A549 (cell line): Measurements from ENCODE around the gene OR4D11. TPM values are rescaled to one million over a fixed set of nuclear protein-coding genes. Genes with fewer than 3 reads are reported as not detected.

Experiments used
- ATAC-seq, 2 experiments: fragments of 200-7000 bp in 1 of 2; fragments of >200 bp in 1 of 2; cut with Nextera tagmentation in 1 of 2; cut with Tn5 transposase in 1 of 2; 3 replicates each; pipeline versions ENCODE4 v1.8.0 to v1.9.1; 2018 to 2020; ENCODE audit warnings: mild to moderate bottlenecking in 1 of 2, moderate library complexity in 1 of 2
- CTCF ChIA-PET: fragments of 300-600 bp; sonication (Branson Sonifier 250); formaldehyde crosslinking; extraction: SDS; loops from one replicate; lab custom pipeline; 2021; ENCODE audit warnings: antibody characterized with exemption, inconsistent platforms; lab: Yijun Ruan, JAX
- POLR2A ChIA-PET: fragments of 350-600 bp; formaldehyde crosslinking; extraction: SDS; loops from one replicate; lab custom pipeline; 2021; ENCODE audit warnings: antibody characterized with exemption, inconsistent platforms; lab: Yijun Ruan, JAX
- DNase-seq, 2 experiments: peaks; one replicate each; pipeline versions ENCODE4 v3.0.0 to v3.0.0-alpha.2; 2011 to 2016; ENCODE audit warnings: low read depth in 1 of 2, low spot score in 1 of 2
- FAIRE-seq: peaks from 2 replicates; lab custom pipeline; 2011; peaks lifted over from hg19 to GRCh38; lab: Jason Lieb, UNC
- H3K27ac ChIP-seq, 2 experiments: fragments of >200 bp; sonication (Bioruptor Twin); formaldehyde crosslinking; 3 replicates each; pipeline ENCODE4 v1.5.1; 2016 to 2017
- H3K4me1 ChIP-seq: fragments of >200 bp; sonication (Bioruptor Twin); formaldehyde crosslinking; 3 replicates; pipeline ENCODE4 v1.6.1; 2016
- H3K4me2 ChIP-seq: fragments of >200 bp; sonication (Bioruptor Twin); formaldehyde crosslinking; 3 replicates; pipeline ENCODE4 v1.6.1; 2016
- H3K4me3 ChIP-seq: fragments of >200 bp; sonication (Bioruptor Twin); formaldehyde crosslinking; 3 replicates; pipeline ENCODE4 v1.5.1; 2016
- H3K9me3 ChIP-seq: fragments of >200 bp; sonication (Bioruptor Twin); formaldehyde crosslinking; 3 replicates; pipeline ENCODE4 v1.6.1; 2016
- CBX2 ChIP-seq: fragments of 200-600 bp; sonication (generic); IDR thresholded peaks from 2 replicates; pipeline ENCODE4 v1.6.1; 2016; ENCODE audit warnings: low read depth, mild to moderate bottlenecking, borderline replicate concordance
- CBX8 ChIP-seq: fragments of 200-600 bp; sonication (generic); IDR thresholded peaks from 2 replicates; pipeline ENCODE4 v1.6.1; 2016
- EHMT2 ChIP-seq: fragments of 200-600 bp; sonication (generic); IDR thresholded peaks from 2 replicates; pipeline ENCODE4 v1.6.1; 2016; ENCODE audit warnings: antibody characterized with exemption, low read depth, mild to moderate bottlenecking, moderate library complexity
- ESRRA ChIP-seq: fragments of 150-350 bp; IDR thresholded peaks from 2 replicates; pipeline ENCODE4 v1.6.1; 2014; ENCODE audit warnings: mild to moderate bottlenecking, low read length, borderline replicate concordance
- FOSB ChIP-seq: fragments of 250-450 bp; sonication (Bioruptor Pico); IDR thresholded peaks from 2 replicates; pipeline ENCODE4 v1.5.0; 2020; ENCODE audit warnings: mild to moderate bottlenecking, moderate library complexity
- GATA3 ChIP-seq: IDR thresholded peaks from 2 replicates; pipeline ENCODE4 v1.6.1; 2012; ENCODE audit warnings: borderline replicate concordance
- HDAC2 ChIP-seq: fragments of 200-600 bp; sonication (generic); IDR thresholded peaks from 2 replicates; pipeline ENCODE4 v1.6.1; 2016
- HOXB13 ChIP-seq: fragments of 250-450 bp; sonication (Bioruptor Pico); IDR thresholded peaks from 2 replicates; pipeline ENCODE4 v1.5.0; 2020; ENCODE audit warnings: low read depth, mild to moderate bottlenecking, moderate library complexity
- JUN ChIP-seq, 2 experiments: fragments of >200 bp; sonication (Bioruptor Twin); formaldehyde crosslinking; IDR thresholded peaks; 2 replicates in 1 of 2; 3 replicates in 1 of 2; pipeline ENCODE4 v1.6.1; 2016 to 2017
- NFE2L2 ChIP-seq: fragments of 150-350 bp; conservative IDR thresholded peaks from 2 replicates; pipeline ENCODE4 v1.6.1; 2014; ENCODE audit warnings: low read length
- NR3C1 ChIP-seq: fragments of >200 bp; sonication (Bioruptor Twin); formaldehyde crosslinking; IDR thresholded peaks from 3 replicates; pipeline ENCODE4 v1.6.1; 2017
- POLR2A ChIP-seq: IDR thresholded peaks from 2 replicates; pipeline ENCODE4 v1.6.1; 2012; ENCODE audit warnings: mild to moderate bottlenecking, low read length
- RAD21 ChIP-seq, 2 experiments: fragments of >200 bp in 1 of 2; sonication (Bioruptor Twin) in 1 of 2; formaldehyde crosslinking in 1 of 2; IDR thresholded peaks in 1 of 2; conservative IDR thresholded peaks in 1 of 2; 2 replicates in 1 of 2; 3 replicates in 1 of 2; pipeline ENCODE4 v1.6.1; 2012 to 2018; ENCODE audit warnings: inconsistent platforms in 1 of 2
- RARB ChIP-seq: fragments of 250-450 bp; sonication (Bioruptor Pico); IDR thresholded peaks from 2 replicates; pipeline ENCODE4 v1.8.0; 2021; ENCODE audit warnings: mild to moderate bottlenecking, moderate library complexity
- RNF2 ChIP-seq: fragments of 200-600 bp; sonication (generic); IDR thresholded peaks from 2 replicates; pipeline ENCODE4 v1.6.1; 2016; ENCODE audit warnings: low read depth, mild to moderate bottlenecking, antibody characterized with exemption, moderate library complexity, borderline replicate concordance
- SREBF2 ChIP-seq: fragments of 450-650 bp; IDR thresholded peaks from 2 replicates; pipeline ENCODE4 v1.6.1; 2014; ENCODE audit warnings: mild to moderate bottlenecking, moderate library complexity
- TFCP2L1 ChIP-seq: fragments of 250-450 bp; sonication (Bioruptor Pico); IDR thresholded peaks from 2 replicates; pipeline ENCODE4 v1.5.0; 2021; ENCODE audit warnings: mild to moderate bottlenecking
- ZC3H11A ChIP-seq: fragments of 450-650 bp; IDR thresholded peaks from 2 replicates; pipeline ENCODE4 v1.6.1; 2014; ENCODE audit warnings: antibody characterized with exemption, mild to moderate bottlenecking
- ZSCAN20 ChIP-seq: fragments of 250-450 bp; sonication (Bioruptor Pico); IDR thresholded peaks from 2 replicates; pipeline ENCODE4 v1.8.0; 2022; ENCODE audit warnings: mild to moderate bottlenecking, moderate library complexity
- WGBS: methylation state at CpG from one replicate; pipeline ENCODE4 v1.1.6; 2017; ENCODE audit errors: missing lambda C conversion rate; 5-methylcytosine and 5-hydroxymethylcytosine counted together
- polyA plus RNA-seq, 4 experiments: library from polyadenylated mRNA; depleted of rRNA in 3 of 4; stranded (reverse); fragments of >200 nt; fragmentation: RNase III in 1 of 4; extraction: RNeasy Plus Mini Kit Qiagen cat#74134 plus additional on column Dnase treatment in 1 of 4; gene quantifications; 2 replicates in 3 of 4; 3 replicates in 1 of 4; pipeline ENCODE4 v1.2.3, GENCODE V29; 2011 to 2017
- TF ChIP-seq, protein P1 (sequence below): IDR thresholded peaks from 2 replicates; pipeline ENCODE4 v1.6.1; 2012; ENCODE audit warnings: low read depth, borderline replicate concordance
- TF ChIP-seq, protein P2 (sequence below): fragments of >200 bp; sonication (Bioruptor Twin); formaldehyde crosslinking; IDR thresholded peaks from 3 replicates; pipeline ENCODE4 v1.5.1; 2016
- TF ChIP-seq, protein P3 (sequence below): fragments of 450-650 bp; IDR thresholded peaks from 2 replicates; pipeline ENCODE4 v1.6.1; 2014; ENCODE audit warnings: antibody characterized with exemption
- TF ChIP-seq, protein P4 (sequence below): fragments of >200 bp; sonication (Bioruptor Twin); formaldehyde crosslinking; IDR thresholded peaks from 3 replicates; pipeline ENCODE4 v1.6.1; 2016
- TF ChIP-seq, protein P5 (sequence below): fragments of 200-600 bp; sonication (generic); IDR thresholded peaks from 2 replicates; pipeline ENCODE4 v1.6.1; 2016; ENCODE audit warnings: antibody characterized with exemption, mild to moderate bottlenecking, moderate library complexity

The OR4D11 gene
- polyA plus RNA-seq, 2 of the 4 experiments (the other 2 are of a cell fraction) = not detected

DNA sequence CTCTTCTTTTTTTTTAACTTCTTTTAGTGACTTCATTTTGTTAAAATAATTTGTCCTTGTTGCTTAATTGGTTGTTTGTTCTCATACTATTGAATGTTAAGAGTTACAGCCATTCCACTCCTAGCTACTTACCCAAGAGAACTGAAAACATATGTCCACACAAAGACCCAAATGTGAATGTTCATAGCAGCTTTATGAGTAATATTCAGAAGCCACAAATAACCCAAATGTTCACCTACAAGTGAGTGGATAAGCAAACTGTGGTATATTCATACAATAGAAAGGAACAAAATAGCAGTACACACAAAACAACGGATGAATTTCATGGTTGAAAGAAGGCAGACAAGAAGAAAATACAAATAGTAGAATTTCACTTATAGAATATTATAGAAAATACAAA is 1.4 kb upstream of the OR4D11 start (continued):
- no peak for TF ChIP-seq RARB (CRISPR knock-in tag)
- TF ChIP-seq NFE2L2 = no peak
- TF ChIP-seq SREBF2 = no peak
- TF ChIP-seq JUN (IDR thresholded peaks at IDR 0.05) = no peak
- no peak for TF ChIP-seq CBX8
- no peak for TF ChIP-seq ESRRA

DNA sequence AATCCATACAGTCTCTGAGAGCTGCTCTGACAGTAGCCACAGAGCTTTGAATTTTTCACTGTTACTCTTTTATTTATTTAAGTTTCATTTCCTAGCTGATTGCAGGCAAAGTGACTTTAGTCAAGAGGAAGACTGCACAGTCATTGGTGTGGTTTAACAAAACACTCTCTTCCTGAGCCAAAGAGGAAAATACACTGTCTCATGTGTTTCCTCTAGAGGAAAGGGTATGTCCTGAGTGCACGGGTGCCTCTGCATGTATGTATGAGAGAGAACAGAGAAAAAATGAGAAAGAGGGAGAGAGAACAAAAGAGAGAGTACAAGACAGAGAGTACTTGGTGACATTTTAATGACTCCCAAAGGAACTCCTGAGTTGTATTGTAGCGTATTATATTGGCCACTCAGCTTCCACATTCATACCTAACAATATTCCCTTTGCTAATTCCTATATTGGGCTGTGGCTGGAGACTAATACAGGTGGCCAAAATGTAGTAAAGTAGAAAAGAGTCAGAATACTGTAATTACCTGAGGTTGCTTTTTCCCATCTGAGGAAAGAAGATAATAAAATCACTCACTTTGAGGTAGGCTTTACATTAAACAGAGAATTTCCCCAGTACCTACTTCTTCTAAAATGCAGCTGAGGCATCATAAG is 7.7 kb downstream of the OR4D11 start, which contains the start of gene OR4D9:
Gene OR4D9, plus strand, starts transcription at position 599 of the 649 bp plus-strand sequence. CDS start 3,374 bp downstream, outside the sequence.
- 37% methylated on average over 2 of the region's 2 CpGs for WGBS
- no peak within 1 kb of the TSS for H3K4me2 ChIP-seq
- no peak for DNase-seq
- ATAC-seq = no peak
- FAIRE-seq = no peak
- H3K27ac ChIP-seq = no peak within 1 kb of the TSS
- H3K4me1 ChIP-seq = no peaks in the 10 kb centered on the region
- no peak within 1 kb of the TSS for H3K4me3 ChIP-seq
- POLR2A ChIA-PET = no interaction called here
- TF ChIP-seq, protein P1, sequence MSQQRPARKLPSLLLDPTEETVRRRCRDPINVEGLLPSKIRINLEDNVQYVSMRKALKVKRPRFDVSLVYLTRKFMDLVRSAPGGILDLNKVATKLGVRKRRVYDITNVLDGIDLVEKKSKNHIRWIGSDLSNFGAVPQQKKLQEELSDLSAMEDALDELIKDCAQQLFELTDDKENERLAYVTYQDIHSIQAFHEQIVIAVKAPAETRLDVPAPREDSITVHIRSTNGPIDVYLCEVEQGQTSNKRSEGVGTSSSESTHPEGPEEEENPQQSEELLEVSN = no peak
- TF ChIP-seq, protein P2, sequence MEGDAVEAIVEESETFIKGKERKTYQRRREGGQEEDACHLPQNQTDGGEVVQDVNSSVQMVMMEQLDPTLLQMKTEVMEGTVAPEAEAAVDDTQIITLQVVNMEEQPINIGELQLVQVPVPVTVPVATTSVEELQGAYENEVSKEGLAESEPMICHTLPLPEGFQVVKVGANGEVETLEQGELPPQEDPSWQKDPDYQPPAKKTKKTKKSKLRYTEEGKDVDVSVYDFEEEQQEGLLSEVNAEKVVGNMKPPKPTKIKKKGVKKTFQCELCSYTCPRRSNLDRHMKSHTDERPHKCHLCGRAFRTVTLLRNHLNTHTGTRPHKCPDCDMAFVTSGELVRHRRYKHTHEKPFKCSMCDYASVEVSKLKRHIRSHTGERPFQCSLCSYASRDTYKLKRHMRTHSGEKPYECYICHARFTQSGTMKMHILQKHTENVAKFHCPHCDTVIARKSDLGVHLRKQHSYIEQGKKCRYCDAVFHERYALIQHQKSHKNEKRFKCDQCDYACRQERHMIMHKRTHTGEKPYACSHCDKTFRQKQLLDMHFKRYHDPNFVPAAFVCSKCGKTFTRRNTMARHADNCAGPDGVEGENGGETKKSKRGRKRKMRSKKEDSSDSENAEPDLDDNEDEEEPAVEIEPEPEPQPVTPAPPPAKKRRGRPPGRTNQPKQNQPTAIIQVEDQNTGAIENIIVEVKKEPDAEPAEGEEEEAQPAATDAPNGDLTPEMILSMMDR = no peak
- TF ChIP-seq EHMT2 (no peak), HDAC2 (no peak), RNF2 (no peak), HOXB13 (CRISPR knock-in tag) (no peak), POLR2A (no peak), ZSCAN20 (CRISPR knock-in tag) (no peak), CBX2 (no peak), RAD21 (conservative IDR thresholded peaks at IDR 0.05 in 1 of 2, IDR thresholded peaks at IDR 0.05 in 1 of 2) (no peak), GATA3 (no peak), NR3C1 (no peak), FOSB (CRISPR knock-in tag) (no peak), ZC3H11A (no peak), CBX8 (no peak), TFCP2L1 (no peak)
- TF ChIP-seq, protein P3, sequence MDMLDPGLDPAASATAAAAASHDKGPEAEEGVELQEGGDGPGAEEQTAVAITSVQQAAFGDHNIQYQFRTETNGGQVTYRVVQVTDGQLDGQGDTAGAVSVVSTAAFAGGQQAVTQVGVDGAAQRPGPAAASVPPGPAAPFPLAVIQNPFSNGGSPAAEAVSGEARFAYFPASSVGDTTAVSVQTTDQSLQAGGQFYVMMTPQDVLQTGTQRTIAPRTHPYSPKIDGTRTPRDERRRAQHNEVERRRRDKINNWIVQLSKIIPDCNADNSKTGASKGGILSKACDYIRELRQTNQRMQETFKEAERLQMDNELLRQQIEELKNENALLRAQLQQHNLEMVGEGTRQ = no peak
- TF ChIP-seq, protein P4, sequence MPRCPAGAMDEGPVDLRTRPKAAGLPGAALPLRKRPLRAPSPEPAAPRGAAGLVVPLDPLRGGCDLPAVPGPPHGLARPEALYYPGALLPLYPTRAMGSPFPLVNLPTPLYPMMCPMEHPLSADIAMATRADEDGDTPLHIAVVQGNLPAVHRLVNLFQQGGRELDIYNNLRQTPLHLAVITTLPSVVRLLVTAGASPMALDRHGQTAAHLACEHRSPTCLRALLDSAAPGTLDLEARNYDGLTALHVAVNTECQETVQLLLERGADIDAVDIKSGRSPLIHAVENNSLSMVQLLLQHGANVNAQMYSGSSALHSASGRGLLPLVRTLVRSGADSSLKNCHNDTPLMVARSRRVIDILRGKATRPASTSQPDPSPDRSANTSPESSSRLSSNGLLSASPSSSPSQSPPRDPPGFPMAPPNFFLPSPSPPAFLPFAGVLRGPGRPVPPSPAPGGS = no peak
- TF ChIP-seq, protein P5, sequence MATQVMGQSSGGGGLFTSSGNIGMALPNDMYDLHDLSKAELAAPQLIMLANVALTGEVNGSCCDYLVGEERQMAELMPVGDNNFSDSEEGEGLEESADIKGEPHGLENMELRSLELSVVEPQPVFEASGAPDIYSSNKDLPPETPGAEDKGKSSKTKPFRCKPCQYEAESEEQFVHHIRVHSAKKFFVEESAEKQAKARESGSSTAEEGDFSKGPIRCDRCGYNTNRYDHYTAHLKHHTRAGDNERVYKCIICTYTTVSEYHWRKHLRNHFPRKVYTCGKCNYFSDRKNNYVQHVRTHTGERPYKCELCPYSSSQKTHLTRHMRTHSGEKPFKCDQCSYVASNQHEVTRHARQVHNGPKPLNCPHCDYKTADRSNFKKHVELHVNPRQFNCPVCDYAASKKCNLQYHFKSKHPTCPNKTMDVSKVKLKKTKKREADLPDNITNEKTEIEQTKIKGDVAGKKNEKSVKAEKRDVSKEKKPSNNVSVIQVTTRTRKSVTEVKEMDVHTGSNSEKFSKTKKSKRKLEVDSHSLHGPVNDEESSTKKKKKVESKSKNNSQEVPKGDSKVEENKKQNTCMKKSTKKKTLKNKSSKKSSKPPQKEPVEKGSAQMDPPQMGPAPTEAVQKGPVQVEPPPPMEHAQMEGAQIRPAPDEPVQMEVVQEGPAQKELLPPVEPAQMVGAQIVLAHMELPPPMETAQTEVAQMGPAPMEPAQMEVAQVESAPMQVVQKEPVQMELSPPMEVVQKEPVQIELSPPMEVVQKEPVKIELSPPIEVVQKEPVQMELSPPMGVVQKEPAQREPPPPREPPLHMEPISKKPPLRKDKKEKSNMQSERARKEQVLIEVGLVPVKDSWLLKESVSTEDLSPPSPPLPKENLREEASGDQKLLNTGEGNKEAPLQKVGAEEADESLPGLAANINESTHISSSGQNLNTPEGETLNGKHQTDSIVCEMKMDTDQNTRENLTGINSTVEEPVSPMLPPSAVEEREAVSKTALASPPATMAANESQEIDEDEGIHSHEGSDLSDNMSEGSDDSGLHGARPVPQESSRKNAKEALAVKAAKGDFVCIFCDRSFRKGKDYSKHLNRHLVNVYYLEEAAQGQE = no peak
- no peaks in the 10 kb centered on the region for H3K9me3 ChIP-seq
- CTCF ChIA-PET = no interaction called here
